HepG2 (cell line): ENCODE results near the gene RXYLT1. TPM values are rescaled to one million over a fixed set of nuclear protein-coding genes. Genes with fewer than 3 reads are reported as not detected.

Experiments
- ARHGAP35 ChIP-seq: sonication (generic); formaldehyde crosslinking; IDR thresholded peaks from 2 replicates; pipeline ENCODE4 v1.9.0; 2022; ENCODE audit warnings: mild to moderate bottlenecking, inconsistent platforms, moderate library complexity, missing genetic modification reagents, borderline replicate concordance
- DNMT3B ChIP-seq: conservative IDR thresholded peaks from 2 replicates; pipeline ENCODE4 v1.6.1; 2016; ENCODE audit warnings: missing biosample characterization, control low read depth
- MATR3 ChIP-seq: sonication (generic); formaldehyde crosslinking; IDR thresholded peaks from 2 replicates; pipeline ENCODE4 v1.4.0; 2020; ENCODE audit warnings: missing genetic modification reagents
- MED13 ChIP-seq: sonication (generic); formaldehyde crosslinking; IDR thresholded peaks from 2 replicates; pipeline ENCODE4 v1.5.0; 2020; ENCODE audit warnings: missing genetic modification reagents
- TCF12 ChIP-seq, 2 experiments: fragments of 450-650 bp in 1 of 2; sonication (generic) in 1 of 2; formaldehyde crosslinking in 1 of 2; IDR thresholded peaks; 2 replicates each; pipeline versions ENCODE4 v1.6.1 to v1.8.0; 2017 to 2022; ENCODE audit warnings: antibody characterized with exemption in 1 of 2, mild to moderate bottlenecking in 1 of 2, missing genetic modification reagents in 1 of 2, moderate library complexity in 1 of 2
- ZNF101 ChIP-seq: sonication (generic); formaldehyde crosslinking; IDR thresholded peaks from 2 replicates; pipeline ENCODE4 v1.4.0; 2020; ENCODE audit warnings: mild to moderate bottlenecking, low read depth, missing genetic modification reagents, borderline replicate concordance
- ZNF225 ChIP-seq: sonication (generic); formaldehyde crosslinking; IDR thresholded peaks from 2 replicates; pipeline ENCODE4 v1.4.0; 2020; ENCODE audit warnings: mild to moderate bottlenecking, missing genetic modification reagents
- ZNF326 ChIP-seq: sonication (generic); formaldehyde crosslinking; IDR thresholded peaks from 2 replicates; pipeline ENCODE4 v1.4.0; 2020; ENCODE audit warnings: missing genetic modification reagents, borderline replicate concordance
- ZNF766 ChIP-seq: sonication (generic); formaldehyde crosslinking; IDR thresholded peaks from 2 replicates; pipeline ENCODE4 v1.5.0; 2020; ENCODE audit warnings: missing genetic modification reagents, borderline replicate concordance
- ZNF816 ChIP-seq: sonication (generic); formaldehyde crosslinking; IDR thresholded peaks from 2 replicates; pipeline ENCODE4 v1.8.0; 2022; ENCODE audit warnings: missing genetic modification reagents, mild to moderate bottlenecking, borderline replicate concordance
- polyA plus RNA-seq, 8 experiments: library from polyadenylated mRNA; depleted of rRNA in 3 of 8; stranded (reverse) in 7 of 8; unstranded in 1 of 8; fragments of >200 nt; fragmentation: Illumina TruSeq in 4 of 8; extraction: Trizol in 4 of 8; gene quantifications; 2 replicates each; pipeline versions ENCODE4 v1.2.1 to v1.2.3, GENCODE V29; 2011 to 2016; ENCODE audit warnings: low read depth in 4 of 8, missing spikeins in 1 of 8, mixed read lengths in 1 of 8; ENCODE audit not compliant: insufficient read depth in 1 of 8
- total RNA-seq, 5 experiments: library from RNA; depleted of rRNA; stranded (reverse); fragments of >200 nt; fragmentation: Illumina TruSeq; extraction: Trizol; gene quantifications; 2 replicates each; pipeline ENCODE4 v1.2.3, GENCODE V29; 2016; ENCODE audit warnings: low read depth in 1 of 5
- TF ChIP-seq, protein P1 (sequence below): sonication (generic); formaldehyde crosslinking; IDR thresholded peaks from 2 replicates; pipeline ENCODE4 v1.4.0; 2020; ENCODE audit warnings: missing genetic modification reagents, mild to moderate bottlenecking, borderline replicate concordance
- TF ChIP-seq, protein P2 (sequence below): sonication (generic); formaldehyde crosslinking; IDR thresholded peaks from 2 replicates; pipeline ENCODE4 v1.8.0; 2023; ENCODE audit warnings: mild to moderate bottlenecking, missing genetic modification reagents
- TF ChIP-seq, protein P3 (sequence below): IDR thresholded peaks from 2 replicates; pipeline ENCODE4 v1.6.1; 2016; ENCODE audit warnings: mild to moderate bottlenecking, missing biosample characterization, missing genetic modification reagents
- TF ChIP-seq, protein P4 (sequence below): sonication (generic); formaldehyde crosslinking; IDR thresholded peaks from 2 replicates; pipeline ENCODE4 v1.5.1; 2020; ENCODE audit warnings: missing genetic modification reagents, mild to moderate bottlenecking, borderline replicate concordance
- TF ChIP-seq, protein P5 (sequence below): IDR thresholded peaks from 2 replicates; pipeline ENCODE4 v1.6.1; 2016
- TF ChIP-seq, protein P6 (sequence below): sonication (generic); formaldehyde crosslinking; IDR thresholded peaks from 2 replicates; pipeline ENCODE4 v1.4.0; 2020; ENCODE audit warnings: missing genetic modification reagents, borderline replicate concordance
- TF ChIP-seq, protein P7 (sequence below): sonication (generic); formaldehyde crosslinking; IDR thresholded peaks from 2 replicates; pipeline ENCODE4 v1.9.0; 2021; ENCODE audit warnings: missing genetic modification reagents, borderline replicate concordance

RXYLT1 gene
- total and polyA plus RNA-seq, 2 of the 13 experiments (the other 11 are each of a cell fraction or from before 2014, with no cell fraction given): 8.3 to 15.5 TPM

DNA sequence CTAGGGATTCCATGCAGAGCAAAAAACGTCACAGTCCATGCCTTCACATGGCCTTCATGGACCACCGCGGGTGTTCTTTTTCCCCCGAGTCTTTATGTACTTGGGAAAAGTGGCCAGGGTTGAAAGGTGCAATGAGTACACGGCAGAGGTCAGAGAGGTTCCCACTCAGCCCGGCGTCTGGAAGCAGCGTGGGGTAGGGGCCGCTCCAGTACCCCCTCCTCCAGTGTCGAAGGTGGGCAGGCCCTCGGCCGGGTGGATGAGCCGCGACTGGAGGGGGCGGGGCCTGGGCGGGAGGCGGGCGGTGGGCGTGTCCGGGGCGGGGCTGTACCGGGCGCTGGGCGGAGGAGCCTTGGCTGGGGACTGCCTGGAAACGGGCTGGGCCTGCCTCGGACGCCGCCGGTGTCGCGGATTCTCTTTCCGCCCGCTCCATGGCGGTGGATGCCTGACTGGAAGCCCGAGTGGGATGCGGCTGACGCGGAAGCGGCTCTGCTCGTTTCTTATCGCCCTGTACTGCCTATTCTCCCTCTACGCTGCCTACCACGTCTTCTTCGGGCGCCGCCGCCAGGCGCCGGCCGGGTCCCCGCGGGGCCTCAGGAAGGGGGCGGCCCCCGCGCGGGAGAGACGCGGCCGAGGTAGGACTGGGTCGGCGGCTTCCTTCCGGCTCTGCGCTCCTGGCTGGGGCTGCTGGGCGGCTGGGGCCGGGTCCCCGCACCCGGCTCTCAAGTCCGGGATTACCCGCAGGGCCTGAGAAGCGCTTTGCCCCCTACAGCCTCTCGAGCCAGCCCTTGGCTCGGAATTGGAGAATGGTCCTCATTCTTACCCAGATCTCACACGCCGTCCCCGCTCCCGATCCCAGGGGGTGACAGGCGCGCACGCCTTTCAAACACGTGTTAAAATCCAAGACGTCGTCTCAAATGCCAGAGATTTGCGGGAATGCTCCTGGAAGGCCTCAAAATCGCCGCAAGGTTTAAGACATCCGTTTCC is at the start of gene RXYLT1 (continued):
- no peak for TF ChIP-seq ZNF101 (CRISPR knock-in tag)
- TF ChIP-seq ZNF766 (CRISPR knock-in tag): peak; percentile 80; the same call in 1 of the 2 replicates
- TF ChIP-seq DNMT3B (CRISPR knock-in tag): no peak
- TF ChIP-seq MED13 (CRISPR knock-in tag): peak; percentile 50; the same call in 1 of the 2 replicates
- peak; percentile 68 for TF ChIP-seq ZNF816 (CRISPR knock-in tag)
- TF ChIP-seq, protein P1, sequence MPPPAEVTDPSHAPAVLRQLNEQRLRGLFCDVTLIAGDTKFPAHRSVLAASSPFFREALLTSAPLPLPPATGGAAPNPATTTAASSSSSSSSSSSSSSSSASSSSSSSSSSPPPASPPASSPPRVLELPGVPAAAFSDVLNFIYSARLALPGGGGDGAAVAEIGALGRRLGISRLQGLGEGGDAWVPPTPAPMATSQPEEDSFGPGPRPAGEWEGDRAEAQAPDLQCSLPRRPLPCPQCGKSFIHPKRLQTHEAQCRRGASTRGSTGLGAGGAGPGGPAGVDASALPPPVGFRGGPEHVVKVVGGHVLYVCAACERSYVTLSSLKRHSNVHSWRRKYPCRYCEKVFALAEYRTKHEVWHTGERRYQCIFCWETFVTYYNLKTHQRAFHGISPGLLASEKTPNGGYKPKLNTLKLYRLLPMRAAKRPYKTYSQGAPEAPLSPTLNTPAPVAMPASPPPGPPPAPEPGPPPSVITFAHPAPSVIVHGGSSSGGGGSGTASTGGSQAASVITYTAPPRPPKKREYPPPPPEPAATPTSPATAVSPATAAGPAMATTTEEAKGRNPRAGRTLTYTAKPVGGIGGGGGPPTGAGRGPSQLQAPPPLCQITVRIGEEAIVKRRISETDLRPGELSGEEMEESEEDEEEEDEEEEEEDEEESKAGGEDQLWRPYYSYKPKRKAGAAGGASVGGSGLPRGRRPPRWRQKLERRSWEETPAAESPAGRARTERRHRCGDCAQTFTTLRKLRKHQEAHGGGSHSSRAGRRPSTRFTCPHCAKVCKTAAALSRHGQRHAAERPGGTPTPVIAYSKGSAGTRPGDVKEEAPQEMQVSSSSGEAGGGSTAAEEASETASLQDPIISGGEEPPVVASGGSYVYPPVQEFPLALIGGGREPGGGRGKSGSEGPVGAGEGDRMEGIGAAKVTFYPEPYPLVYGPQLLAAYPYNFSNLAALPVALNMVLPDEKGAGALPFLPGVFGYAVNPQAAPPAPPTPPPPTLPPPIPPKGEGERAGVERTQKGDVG (CRISPR knock-in tag): no peak
- peak; percentile 75 for TF ChIP-seq ZNF225 (CRISPR knock-in tag)
- TF ChIP-seq ZNF326: no peak
- TF ChIP-seq, protein P2, sequence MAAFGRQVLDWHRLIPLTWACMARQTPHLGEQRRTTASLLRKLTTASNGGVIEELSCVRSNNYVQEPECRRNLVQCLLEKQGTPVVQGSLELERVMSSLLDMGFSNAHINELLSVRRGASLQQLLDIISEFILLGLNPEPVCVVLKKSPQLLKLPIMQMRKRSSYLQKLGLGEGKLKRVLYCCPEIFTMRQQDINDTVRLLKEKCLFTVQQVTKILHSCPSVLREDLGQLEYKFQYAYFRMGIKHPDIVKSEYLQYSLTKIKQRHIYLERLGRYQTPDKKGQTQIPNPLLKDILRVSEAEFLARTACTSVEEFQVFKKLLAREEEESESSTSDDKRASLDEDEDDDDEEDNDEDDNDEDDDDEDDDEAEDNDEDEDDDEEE (CRISPR knock-in tag): no peak
- TF ChIP-seq MATR3 (CRISPR knock-in tag): no peak
- no peak for TF ChIP-seq TCF12 (IDR thresholded peaks at IDR 0.05)
- peak; percentile 69; the same call in 1 of the 2 replicates for TF ChIP-seq TCF12 (CRISPR knock-in tag; IDR thresholded peaks at IDR 0.05)
- TF ChIP-seq, protein P3, sequence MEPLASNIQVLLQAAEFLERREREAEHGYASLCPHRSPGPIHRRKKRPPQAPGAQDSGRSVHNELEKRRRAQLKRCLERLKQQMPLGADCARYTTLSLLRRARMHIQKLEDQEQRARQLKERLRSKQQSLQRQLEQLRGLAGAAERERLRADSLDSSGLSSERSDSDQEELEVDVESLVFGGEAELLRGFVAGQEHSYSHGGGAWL: peak; percentile 78; the same call in 1 of the 2 replicates
- TF ChIP-seq, protein P4, sequence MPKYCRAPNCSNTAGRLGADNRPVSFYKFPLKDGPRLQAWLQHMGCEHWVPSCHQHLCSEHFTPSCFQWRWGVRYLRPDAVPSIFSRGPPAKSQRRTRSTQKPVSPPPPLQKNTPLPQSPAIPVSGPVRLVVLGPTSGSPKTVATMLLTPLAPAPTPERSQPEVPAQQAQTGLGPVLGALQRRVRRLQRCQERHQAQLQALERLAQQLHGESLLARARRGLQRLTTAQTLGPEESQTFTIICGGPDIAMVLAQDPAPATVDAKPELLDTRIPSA (CRISPR knock-in tag): no peak
- TF ChIP-seq, protein P5, sequence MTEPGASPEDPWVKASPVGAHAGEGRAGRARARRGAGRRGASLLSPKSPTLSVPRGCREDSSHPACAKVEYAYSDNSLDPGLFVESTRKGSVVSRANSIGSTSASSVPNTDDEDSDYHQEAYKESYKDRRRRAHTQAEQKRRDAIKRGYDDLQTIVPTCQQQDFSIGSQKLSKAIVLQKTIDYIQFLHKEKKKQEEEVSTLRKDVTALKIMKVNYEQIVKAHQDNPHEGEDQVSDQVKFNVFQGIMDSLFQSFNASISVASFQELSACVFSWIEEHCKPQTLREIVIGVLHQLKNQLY: no peak
- TF ChIP-seq, protein P6, sequence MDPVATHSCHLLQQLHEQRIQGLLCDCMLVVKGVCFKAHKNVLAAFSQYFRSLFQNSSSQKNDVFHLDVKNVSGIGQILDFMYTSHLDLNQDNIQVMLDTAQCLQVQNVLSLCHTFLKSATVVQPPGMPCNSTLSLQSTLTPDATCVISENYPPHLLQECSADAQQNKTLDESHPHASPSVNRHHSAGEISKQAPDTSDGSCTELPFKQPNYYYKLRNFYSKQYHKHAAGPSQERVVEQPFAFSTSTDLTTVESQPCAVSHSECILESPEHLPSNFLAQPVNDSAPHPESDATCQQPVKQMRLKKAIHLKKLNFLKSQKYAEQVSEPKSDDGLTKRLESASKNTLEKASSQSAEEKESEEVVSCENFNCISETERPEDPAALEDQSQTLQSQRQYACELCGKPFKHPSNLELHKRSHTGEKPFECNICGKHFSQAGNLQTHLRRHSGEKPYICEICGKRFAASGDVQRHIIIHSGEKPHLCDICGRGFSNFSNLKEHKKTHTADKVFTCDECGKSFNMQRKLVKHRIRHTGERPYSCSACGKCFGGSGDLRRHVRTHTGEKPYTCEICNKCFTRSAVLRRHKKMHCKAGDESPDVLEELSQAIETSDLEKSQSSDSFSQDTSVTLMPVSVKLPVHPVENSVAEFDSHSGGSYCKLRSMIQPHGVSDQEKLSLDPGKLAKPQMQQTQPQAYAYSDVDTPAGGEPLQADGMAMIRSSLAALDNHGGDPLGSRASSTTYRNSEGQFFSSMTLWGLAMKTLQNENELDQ: no peak
- TF ChIP-seq ARHGAP35 (CRISPR knock-in tag): 0 out of 2 replicates have a peak, but pooled peaks have one; percentile 39
- TF ChIP-seq, protein P7, sequence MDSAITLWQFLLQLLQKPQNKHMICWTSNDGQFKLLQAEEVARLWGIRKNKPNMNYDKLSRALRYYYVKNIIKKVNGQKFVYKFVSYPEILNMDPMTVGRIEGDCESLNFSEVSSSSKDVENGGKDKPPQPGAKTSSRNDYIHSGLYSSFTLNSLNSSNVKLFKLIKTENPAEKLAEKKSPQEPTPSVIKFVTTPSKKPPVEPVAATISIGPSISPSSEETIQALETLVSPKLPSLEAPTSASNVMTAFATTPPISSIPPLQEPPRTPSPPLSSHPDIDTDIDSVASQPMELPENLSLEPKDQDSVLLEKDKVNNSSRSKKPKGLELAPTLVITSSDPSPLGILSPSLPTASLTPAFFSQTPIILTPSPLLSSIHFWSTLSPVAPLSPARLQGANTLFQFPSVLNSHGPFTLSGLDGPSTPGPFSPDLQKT (CRISPR knock-in tag): no peak
